Hepatocyte (in vitro differentiated cells): ENCODE results near the gene LRRC27.

Source experiments
- EZH2 ChIP-seq: fragments of 200-600 bp; sonication (generic); IDR thresholded peaks from 2 replicates; pipeline ENCODE4 v1.6.1; 2016; ENCODE audit warnings: antibody characterized with exemption, mild to moderate bottlenecking, borderline replicate concordance
- EZH2phosphoT487 ChIP-seq: fragments of 200-600 bp; sonication (generic); IDR thresholded peaks from one replicate; pipeline ENCODE4 v1.6.1; 2018; ENCODE audit warnings: antibody characterized with exemption, mild to moderate bottlenecking, low read depth, moderate library complexity; ENCODE audit not compliant: unreplicated experiment, severe bottlenecking
- TF ChIP-seq, protein P1 (sequence below): fragments of 200-600 bp; sonication (generic); IDR thresholded peaks from 2 replicates; pipeline ENCODE4 v1.5.1; 2016; ENCODE audit warnings: antibody characterized with exemption, mild to moderate bottlenecking; ENCODE audit not compliant: poor library complexity

DNA sequence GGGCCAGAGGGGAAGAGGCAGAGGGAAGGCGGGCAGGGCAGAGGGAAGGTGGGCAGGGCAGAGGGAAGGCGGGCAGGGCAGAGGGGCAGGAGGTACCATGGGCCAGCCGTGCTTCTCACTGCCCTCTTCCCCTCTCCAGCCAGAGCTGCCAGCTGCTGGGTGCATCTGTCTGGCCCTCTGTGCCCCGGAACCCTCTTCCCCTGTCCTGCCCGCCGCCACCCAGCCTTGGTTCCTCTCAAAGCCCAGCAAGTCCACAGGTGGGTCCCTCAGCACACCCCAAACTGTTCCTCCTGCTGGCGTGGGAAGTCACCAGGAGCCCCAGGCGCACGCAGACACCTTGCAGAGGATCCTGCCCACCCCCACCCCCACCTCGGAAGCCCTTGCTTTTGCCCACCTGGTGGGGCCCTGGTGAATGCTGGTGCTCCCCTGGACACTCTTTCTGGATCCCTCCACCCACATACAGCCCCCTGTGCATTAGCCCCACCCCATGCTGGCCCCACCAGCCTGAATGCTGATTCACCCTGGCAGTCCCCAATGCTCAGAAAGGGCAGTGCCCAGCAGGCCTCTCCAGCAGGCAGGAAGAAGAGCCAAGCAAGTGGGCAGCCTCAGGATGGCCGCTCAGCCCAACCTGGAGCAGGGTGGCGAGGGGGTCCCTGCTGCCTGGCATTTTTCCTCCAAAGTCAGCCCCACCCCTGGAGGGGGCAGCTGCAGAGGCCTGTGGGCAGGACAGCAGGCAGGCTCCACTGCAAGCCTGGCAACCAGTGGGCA lies 63.1 kb downstream of the LRRC27 start:
- TF ChIP-seq, protein P1, sequence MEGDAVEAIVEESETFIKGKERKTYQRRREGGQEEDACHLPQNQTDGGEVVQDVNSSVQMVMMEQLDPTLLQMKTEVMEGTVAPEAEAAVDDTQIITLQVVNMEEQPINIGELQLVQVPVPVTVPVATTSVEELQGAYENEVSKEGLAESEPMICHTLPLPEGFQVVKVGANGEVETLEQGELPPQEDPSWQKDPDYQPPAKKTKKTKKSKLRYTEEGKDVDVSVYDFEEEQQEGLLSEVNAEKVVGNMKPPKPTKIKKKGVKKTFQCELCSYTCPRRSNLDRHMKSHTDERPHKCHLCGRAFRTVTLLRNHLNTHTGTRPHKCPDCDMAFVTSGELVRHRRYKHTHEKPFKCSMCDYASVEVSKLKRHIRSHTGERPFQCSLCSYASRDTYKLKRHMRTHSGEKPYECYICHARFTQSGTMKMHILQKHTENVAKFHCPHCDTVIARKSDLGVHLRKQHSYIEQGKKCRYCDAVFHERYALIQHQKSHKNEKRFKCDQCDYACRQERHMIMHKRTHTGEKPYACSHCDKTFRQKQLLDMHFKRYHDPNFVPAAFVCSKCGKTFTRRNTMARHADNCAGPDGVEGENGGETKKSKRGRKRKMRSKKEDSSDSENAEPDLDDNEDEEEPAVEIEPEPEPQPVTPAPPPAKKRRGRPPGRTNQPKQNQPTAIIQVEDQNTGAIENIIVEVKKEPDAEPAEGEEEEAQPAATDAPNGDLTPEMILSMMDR = no peak
- TF ChIP-seq EZH2 (no peak), EZH2phosphoT487 (no peak)
